CD8-positive, alpha-beta memory T cell (primary cell): ENCODE results near the gene EP400. TPM values are rescaled to one million over a fixed set of nuclear protein-coding genes. Genes with fewer than 3 reads are reported as not detected.

Experiments used
- CTCF ChIA-PET: fragments of 350-600 bp; sonication (Branson Sonifier 250); formaldehyde crosslinking; loops from one replicate; lab custom pipeline; 2021; ENCODE audit warnings: antibody characterized with exemption; lab: Charles Lee
- POLR2A ChIA-PET: fragments of 350-600 bp; sonication (Branson Sonifier 250); formaldehyde crosslinking; loops from one replicate; lab custom pipeline; 2021; ENCODE audit warnings: antibody characterized with exemption; lab: Charles Lee
- DNase-seq, 5 donors: peaks; one replicate each; pipeline versions ENCODE4 v3.0.0 to v3.0.0-alpha.2; 2020 to 2022; ENCODE audit warnings: mixed read lengths in 1 of 5
- H3K27ac ChIP-seq: one replicate; pipeline ENCODE4 v1.7.0; 2013; ENCODE audit warnings: low read depth, mild to moderate bottlenecking, low read length, moderate library complexity
- H3K27me3 ChIP-seq: 2 replicates; pipeline ENCODE4 v1.7.0; 2013; ENCODE audit warnings: low read length, mild to moderate bottlenecking; ENCODE audit not compliant: insufficient read depth, poor library complexity, severe bottlenecking
- H3K36me3 ChIP-seq: 2 replicates; pipeline ENCODE4 v1.7.0; 2013; ENCODE audit warnings: mild to moderate bottlenecking, low read length, moderate library complexity; ENCODE audit not compliant: insufficient read depth
- H3K4me1 ChIP-seq: 2 replicates; pipeline ENCODE4 v1.7.0; 2013; ENCODE audit warnings: mild to moderate bottlenecking, low read length, moderate library complexity; ENCODE audit not compliant: insufficient read depth
- H3K4me3 ChIP-seq: 2 replicates; pipeline ENCODE4 v1.7.0; 2013; ENCODE audit warnings: mild to moderate bottlenecking, low read length
- H3K9me3 ChIP-seq: 2 replicates; pipeline ENCODE4 v1.7.0; 2013; ENCODE audit warnings: mild to moderate bottlenecking, low read length
- H3K27ac Mint-ChIP-seq, 8 donors: one replicate each; pipeline ENCODE4 v1.8.0; 2020 to 2021; ENCODE audit warnings: mixed read lengths in 8 of 8, mild to moderate bottlenecking in 6 of 8, inconsistent platforms in 3 of 8, moderate library complexity in 3 of 8
- H3K27me3 Mint-ChIP-seq, 2 donors: one replicate each; pipeline ENCODE4 v1.8.0; 2020 to 2021; ENCODE audit warnings: mixed read lengths in 2 of 2, mild to moderate bottlenecking in 1 of 2, moderate library complexity in 1 of 2
- H3K36me3 Mint-ChIP-seq, 3 donors: one replicate each; pipeline ENCODE4 v1.8.0; 2020 to 2021; ENCODE audit warnings: mixed read lengths in 3 of 3, inconsistent platforms in 1 of 3, mild to moderate bottlenecking in 1 of 3
- H3K4me1 Mint-ChIP-seq, 3 donors: one replicate each; pipeline ENCODE4 v1.8.0; 2020 to 2021; ENCODE audit warnings: mixed read lengths in 3 of 3, inconsistent platforms in 1 of 3, mild to moderate bottlenecking in 1 of 3
- H3K4me3 Mint-ChIP-seq, 7 donors: one replicate each; pipeline ENCODE4 v1.8.0; 2020 to 2021; ENCODE audit warnings: mixed read lengths in 7 of 7, mild to moderate bottlenecking in 6 of 7, moderate library complexity in 4 of 7, inconsistent platforms in 2 of 7
- H3K9me3 Mint-ChIP-seq, 5 donors: one replicate each; pipeline ENCODE4 v1.8.0; 2020 to 2022; ENCODE audit warnings: mixed read lengths in 5 of 5, mild to moderate bottlenecking in 3 of 5, moderate library complexity in 2 of 5, inconsistent platforms in 1 of 5
- polyA plus RNA-seq: library from polyadenylated mRNA; unstranded; fragments of 300-500 nt; fragmentation: Illumina TruSeq; gene quantifications from one replicate; pipeline ENCODE4 v1.2.3, GENCODE V29; 2021
- total RNA-seq, 2 experiments: library from RNA; stranded (reverse); gene quantifications; one replicate each; pipeline ENCODE4 v1.2.3, GENCODE V29; 2021

The EP400 gene, protein sequence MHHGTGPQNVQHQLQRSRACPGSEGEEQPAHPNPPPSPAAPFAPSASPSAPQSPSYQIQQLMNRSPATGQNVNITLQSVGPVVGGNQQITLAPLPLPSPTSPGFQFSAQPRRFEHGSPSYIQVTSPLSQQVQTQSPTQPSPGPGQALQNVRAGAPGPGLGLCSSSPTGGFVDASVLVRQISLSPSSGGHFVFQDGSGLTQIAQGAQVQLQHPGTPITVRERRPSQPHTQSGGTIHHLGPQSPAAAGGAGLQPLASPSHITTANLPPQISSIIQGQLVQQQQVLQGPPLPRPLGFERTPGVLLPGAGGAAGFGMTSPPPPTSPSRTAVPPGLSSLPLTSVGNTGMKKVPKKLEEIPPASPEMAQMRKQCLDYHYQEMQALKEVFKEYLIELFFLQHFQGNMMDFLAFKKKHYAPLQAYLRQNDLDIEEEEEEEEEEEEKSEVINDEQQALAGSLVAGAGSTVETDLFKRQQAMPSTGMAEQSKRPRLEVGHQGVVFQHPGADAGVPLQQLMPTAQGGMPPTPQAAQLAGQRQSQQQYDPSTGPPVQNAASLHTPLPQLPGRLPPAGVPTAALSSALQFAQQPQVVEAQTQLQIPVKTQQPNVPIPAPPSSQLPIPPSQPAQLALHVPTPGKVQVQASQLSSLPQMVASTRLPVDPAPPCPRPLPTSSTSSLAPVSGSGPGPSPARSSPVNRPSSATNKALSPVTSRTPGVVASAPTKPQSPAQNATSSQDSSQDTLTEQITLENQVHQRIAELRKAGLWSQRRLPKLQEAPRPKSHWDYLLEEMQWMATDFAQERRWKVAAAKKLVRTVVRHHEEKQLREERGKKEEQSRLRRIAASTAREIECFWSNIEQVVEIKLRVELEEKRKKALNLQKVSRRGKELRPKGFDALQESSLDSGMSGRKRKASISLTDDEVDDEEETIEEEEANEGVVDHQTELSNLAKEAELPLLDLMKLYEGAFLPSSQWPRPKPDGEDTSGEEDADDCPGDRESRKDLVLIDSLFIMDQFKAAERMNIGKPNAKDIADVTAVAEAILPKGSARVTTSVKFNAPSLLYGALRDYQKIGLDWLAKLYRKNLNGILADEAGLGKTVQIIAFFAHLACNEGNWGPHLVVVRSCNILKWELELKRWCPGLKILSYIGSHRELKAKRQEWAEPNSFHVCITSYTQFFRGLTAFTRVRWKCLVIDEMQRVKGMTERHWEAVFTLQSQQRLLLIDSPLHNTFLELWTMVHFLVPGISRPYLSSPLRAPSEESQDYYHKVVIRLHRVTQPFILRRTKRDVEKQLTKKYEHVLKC (N-terminal part only)
- total RNA-seq = 10 to 100 TPM; 47.9 to 48.8 TPM
- 4.3 TPM for polyA plus RNA-seq

DNA sequence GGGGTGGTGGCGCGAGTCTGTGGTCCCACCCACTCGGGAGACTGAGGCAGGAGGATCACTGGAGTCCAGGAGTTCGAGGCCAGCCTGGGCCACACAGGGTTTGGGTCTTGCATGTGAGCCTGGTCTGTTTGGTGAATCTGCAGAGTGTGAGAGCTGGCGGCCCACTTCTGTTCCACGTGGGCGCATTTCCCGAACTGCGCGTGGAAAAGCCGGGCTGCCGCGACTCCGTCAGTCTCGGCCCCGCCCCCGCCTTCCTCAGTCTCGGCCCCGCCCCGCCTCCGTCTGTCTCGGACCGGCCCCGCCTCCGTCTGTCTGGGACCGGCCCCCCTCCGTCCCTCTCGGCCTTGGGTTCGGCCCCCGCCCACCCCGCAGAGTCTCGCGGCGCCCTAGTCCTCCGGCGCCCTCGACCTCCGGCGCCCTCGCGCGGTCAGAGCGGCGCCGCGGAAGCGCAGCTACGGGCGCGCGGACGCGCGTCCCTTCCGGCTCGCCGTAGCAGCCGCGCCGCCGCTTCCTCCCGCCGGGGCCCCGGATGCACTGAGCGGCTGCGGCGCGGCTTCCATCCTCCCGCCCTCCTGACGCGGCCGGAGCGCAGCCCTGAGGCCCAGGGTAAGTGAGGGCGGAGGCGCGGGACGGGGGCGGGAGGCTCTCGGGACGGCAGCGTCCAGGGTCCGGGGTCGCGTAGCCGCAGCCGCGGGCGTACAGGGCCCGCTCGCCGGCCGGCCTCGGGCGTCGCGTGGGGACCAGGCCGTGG is at the start of gene EP400:
TSS of gene EP400 (plus strand) at position 512 of the 751 bp plus-strand sequence. CDS start 10,678 bp downstream, outside the sequence.
- POLR2A ChIA-PET = interaction anchor here (0.7 to 1.9 kb wide), 4 partner anchors 9 to 53 kb away, joined by 3 to 7 read pairs (median 4); partner anchors contain the start of gene PUS1
- DNase-seq = peak; percentile 86 to 96 (median 95)
- CTCF ChIA-PET = interaction anchor here (1.0 to 1.5 kb wide), 4 partner anchors 11 to 845 kb away, joined by 3 to 4 read pairs (median 4); no protein-coding TSS in a partner anchor
- Mint-ChIP-seq H3K4me3 (peak within 1 kb of the TSS; percentile 91 to 96 (median 91)), H3K27me3 (peaks cover 0 to 2% of the 10 kb centered on the region in 2 donors), H3K36me3 (peaks cover 0 to 19% (median 0%) of the 10 kb centered on the region in 3 donors), H3K9me3 (no peaks in the 10 kb centered on the region), H3K4me1 (peaks cover 29 to 53% (median 50%) of the 10 kb centered on the region in 3 donors), H3K27ac (peak within 1 kb of the TSS; percentile 89 to 95 (median 94))
- peaks cover 35% of the 10 kb centered on the region for H3K4me1 ChIP-seq
- H3K27ac ChIP-seq = peak within 1 kb of the TSS; percentile 69
- no peaks in the 10 kb centered on the region for H3K27me3 ChIP-seq
- H3K36me3 ChIP-seq = no peaks in the 10 kb centered on the region
- H3K4me3 ChIP-seq = peak within 1 kb of the TSS; percentile 78
- H3K9me3 ChIP-seq = no peaks in the 10 kb centered on the region

DNA sequence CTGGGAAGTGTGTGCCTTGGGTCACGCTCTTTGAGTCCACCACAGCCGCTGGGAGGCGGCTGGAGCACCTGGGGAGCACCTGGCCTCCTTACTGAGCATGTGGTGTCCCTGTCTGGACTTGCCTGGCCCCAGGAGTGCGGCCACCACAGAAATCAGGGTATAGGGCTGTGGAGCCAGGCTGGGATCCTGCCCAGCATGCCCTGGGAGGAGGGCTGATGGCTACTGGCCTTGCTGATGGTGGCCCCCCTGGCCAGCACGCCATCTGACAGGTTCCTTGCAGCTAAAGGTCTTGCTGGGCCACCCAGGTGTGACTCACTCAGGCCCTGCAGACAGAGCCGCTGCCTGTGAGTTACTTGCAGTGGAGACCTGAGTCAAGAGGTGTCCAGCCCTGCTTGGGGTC is 49.3 kb upstream of the EP400 start:
- POLR2A ChIA-PET = interaction anchor here (0.6 kb wide), 1 partner anchor 27 kb away, joined by 4 read pairs; no protein-coding TSS in a partner anchor
- Histone ChIP-seq H3K4me1 (peaks cover 19% of the 10 kb centered on the region), H3K36me3 (no peaks in the 10 kb centered on the region), H3K27me3 (no peaks in the 10 kb centered on the region), H3K4me3 (no peak overlapping the region), H3K27ac (no peak overlapping the region), H3K9me3 (no peaks in the 10 kb centered on the region)
- Mint-ChIP-seq H3K36me3 (peaks cover 0 to 8% (median 1%) of the 10 kb centered on the region in 3 donors), H3K27ac (no peak overlapping the region), H3K9me3 (no peaks in the 10 kb centered on the region), H3K27me3 (no peaks in the 10 kb centered on the region), H3K4me1 (peaks cover 4 to 52% (median 16%) of the 10 kb centered on the region in 3 donors), H3K4me3 (peak overlapping the region in 1 of 7 donors; percentile 21)
- CTCF ChIA-PET = no interaction called here
- no peak for DNase-seq

DNA sequence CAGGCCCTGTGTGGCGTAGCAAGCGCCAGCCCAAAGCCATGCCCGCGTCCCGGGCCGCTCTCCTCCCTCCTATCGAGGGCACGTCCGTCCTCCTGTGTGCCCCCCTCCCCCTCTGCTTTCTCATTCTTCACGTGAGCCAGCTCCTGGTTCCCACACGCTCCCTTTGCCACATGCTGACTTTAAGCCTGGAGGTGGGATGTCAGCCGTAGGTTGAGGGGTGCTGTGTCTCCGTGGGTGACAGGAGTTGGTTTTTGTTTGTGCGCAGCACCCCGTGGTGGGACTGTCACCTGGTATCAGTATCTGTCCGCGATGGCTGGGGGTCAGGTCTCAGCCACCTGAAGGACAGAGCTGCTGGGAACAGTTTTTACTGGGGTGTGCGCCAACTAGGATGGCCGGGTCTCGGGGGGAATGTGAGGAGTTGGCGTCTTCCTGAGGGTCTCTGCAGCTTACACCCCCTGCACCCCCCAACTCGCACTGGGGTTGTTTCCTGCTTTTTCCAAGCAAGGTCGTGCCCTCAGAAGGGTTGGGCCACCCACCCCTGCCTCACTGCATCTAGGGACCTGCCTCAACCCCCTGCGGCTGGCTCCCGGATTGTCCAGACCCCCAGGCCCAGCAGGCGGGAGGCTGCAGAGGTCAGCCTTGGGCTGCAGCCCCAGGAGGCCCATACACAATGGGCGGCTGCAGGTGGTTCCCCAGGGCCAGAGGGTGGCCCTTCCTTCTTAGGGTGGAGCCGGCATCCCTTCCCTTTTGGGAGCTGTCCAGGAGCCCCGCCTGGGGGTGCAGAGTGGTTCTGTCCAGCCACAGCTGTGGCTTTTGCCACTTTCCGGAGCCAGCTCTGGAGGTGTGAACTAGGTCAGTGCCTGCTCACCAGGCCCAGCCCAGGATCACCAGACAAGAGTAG is 48.1 kb upstream of the EP400 start:
- no peak overlapping the region for H3K27ac Mint-ChIP-seq
- ChIA-PET CTCF (no interaction called here), POLR2A (interaction anchor here (0.7 kb wide), 1 partner anchor 16 kb away, joined by 4 read pairs; no protein-coding TSS in a partner anchor)
- Histone ChIP-seq H3K27ac (no peak overlapping the region), H3K4me3 (no peak overlapping the region), H3K9me3 (no peaks in the 10 kb centered on the region), H3K4me1 (peaks cover 18% of the 10 kb centered on the region), H3K27me3 (no peaks in the 10 kb centered on the region), H3K36me3 (no peaks in the 10 kb centered on the region)
- peaks cover 6 to 48% (median 13%) of the 10 kb centered on the region in 3 donors for H3K4me1 Mint-ChIP-seq
- H3K4me3 Mint-ChIP-seq = no peak overlapping the region
- DNase-seq = no peak
- peaks cover 0 to 4% (median 1%) of the 10 kb centered on the region in 3 donors for H3K36me3 Mint-ChIP-seq
- H3K27me3 Mint-ChIP-seq = no peaks in the 10 kb centered on the region
- H3K9me3 Mint-ChIP-seq = no peaks in the 10 kb centered on the region

DNA sequence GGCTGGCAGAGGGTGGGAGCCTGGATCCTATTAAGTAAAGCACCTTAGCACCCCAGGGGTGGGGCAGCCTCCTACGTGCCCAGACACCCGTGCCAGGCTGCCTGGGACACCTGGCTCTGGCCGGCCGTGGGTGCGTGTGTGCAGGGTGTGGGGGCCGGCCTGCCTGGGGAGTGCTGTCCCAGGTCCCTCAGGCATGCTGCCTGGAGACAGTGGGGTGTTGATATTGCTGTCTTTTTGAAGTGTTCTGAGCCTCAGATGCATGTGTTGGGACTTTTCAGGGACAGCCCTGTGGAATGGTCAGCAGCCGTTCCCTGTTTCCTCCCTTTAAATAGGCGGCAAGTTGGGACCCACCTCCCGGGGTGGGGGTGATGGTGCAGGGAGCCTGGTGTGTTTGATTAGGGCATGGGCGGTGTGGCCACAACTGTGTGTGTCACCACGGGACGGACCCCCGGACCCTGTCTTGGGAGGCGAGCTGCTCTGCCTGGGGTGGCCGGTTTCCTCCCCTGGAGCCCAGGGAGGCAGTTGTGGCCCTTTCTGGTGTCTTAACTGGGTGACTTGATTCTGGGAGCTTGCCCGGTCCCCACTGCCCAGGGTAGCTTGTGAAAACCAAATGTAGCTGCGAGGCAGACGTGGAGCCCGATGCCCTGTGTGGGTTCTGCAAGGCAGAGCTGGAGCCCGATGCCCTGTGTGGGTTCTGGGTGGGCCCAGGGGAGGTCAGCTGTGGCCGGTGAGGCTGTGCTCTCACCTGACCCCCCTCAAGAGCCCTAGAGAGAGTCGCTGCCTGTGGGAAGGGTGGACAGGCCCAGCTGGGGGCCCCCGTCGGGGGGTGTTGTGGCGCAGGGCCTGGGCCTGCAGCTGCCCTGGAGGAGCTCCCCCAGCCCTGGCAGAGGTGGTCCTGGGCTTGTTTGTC is 47.2 kb upstream of the EP400 start:
- Mint-ChIP-seq H3K27ac (peak overlapping the region in 1 of 8 donors; percentile 54), H3K27me3 (no peaks in the 10 kb centered on the region), H3K9me3 (no peaks in the 10 kb centered on the region), H3K36me3 (peaks cover 0 to 4% (median 1%) of the 10 kb centered on the region in 3 donors), H3K4me1 (peaks cover 6 to 42% (median 10%) of the 10 kb centered on the region in 3 donors), H3K4me3 (no peak overlapping the region)
- CTCF ChIA-PET = no interaction called here
- no peaks in the 10 kb centered on the region for H3K27me3 ChIP-seq
- H3K36me3 ChIP-seq = no peaks in the 10 kb centered on the region
- no peaks in the 10 kb centered on the region for H3K9me3 ChIP-seq
- H3K4me3 ChIP-seq = no peak overlapping the region
- DNase-seq = no peak
- H3K27ac ChIP-seq = no peak overlapping the region
- H3K4me1 ChIP-seq = peaks cover 10% of the 10 kb centered on the region
- POLR2A ChIA-PET = no interaction called here

DNA sequence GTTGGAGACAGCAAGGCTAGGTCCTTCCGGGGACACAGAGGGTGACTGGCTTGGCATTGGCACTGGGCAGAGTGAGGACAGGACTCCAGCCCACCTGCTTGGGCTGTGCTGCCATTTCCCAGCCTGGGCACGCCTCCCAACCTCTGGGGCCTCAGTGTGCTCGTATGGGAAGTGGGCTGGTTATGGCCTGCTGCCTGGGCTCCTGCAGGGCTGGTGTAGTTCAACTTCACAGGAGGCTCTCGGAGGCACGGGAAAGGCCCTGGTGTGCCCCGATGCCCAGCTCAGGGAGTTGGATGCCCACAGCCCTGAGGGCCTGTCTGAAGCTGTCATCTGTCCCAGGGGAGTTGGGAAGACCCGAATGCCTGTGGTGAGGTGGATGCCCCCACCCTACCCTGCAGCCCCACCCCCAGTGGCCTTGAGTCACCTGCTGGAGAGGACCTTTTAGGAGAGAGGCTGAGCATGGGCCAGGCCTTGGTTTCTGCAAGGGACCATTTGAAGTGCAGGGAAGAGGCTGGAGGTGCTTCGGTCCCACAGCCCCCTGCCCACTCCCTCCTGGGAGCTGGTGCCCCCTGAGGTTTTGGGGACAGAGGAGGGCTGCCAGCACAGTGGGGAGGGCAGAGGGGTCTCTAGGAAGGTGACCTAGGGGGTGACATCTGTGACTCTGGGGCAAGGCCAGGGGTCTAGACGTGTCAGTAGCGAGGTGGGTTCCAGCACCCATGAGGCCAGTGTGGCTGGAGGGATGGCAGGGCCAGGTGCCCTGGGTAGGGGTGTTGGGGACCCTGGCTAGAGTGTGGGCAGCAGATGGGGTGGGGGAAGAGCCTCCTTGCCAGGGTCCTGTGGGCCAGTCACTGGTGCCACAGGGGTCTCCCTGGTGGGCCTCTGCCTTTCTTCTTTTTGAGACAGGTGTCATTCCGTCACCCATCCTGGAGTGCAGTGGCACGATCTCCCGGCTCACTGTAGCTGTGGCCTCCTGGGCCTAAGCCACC is 46.2 kb upstream of the EP400 start:
- no peaks in the 10 kb centered on the region for H3K9me3 Mint-ChIP-seq
- peak overlapping the region in 2 of 8 donors; percentile 24 to 42 for H3K27ac Mint-ChIP-seq
- H3K4me1 ChIP-seq = peaks cover 6% of the 10 kb centered on the region
- H3K27me3 ChIP-seq = no peaks in the 10 kb centered on the region
- ChIA-PET POLR2A (no interaction called here), CTCF (no interaction called here)
- H3K9me3 ChIP-seq = no peaks in the 10 kb centered on the region
- DNase-seq = no peak
- no peak overlapping the region for H3K4me3 Mint-ChIP-seq
- H3K4me1 Mint-ChIP-seq = peaks cover 4 to 35% (median 6%) of the 10 kb centered on the region in 3 donors
- H3K36me3 Mint-ChIP-seq = peaks cover 0 to 4% (median 1%) of the 10 kb centered on the region in 3 donors
- H3K36me3 ChIP-seq = no peaks in the 10 kb centered on the region
- H3K4me3 ChIP-seq = no peak overlapping the region
- no peak overlapping the region for H3K27ac ChIP-seq
- H3K27me3 Mint-ChIP-seq = no peaks in the 10 kb centered on the region
